ENCODE measurements around the gene CLDN19.

Gene CLDN19

GRCh38 chr1:42739753-42740700 lies at the start of gene CLDN19:
TSS of gene CLDN19 (minus strand) at chr1:42740236. CDS start at chr1:42740063, 173 bp downstream.
- no peak for DNase-seq

- DNase-seq = no peak
Observed at GRCh38 chr1:42788021-42788420, 48.0 kb upstream of the CLDN19 start.

- no peak for DNase-seq
Observed at GRCh38 chr1:42786097-42786496, 46.1 kb upstream of the CLDN19 start.

- peak; percentile 37 for DNase-seq
Observed at GRCh38 chr1:42784946-42785693, 45.1 kb upstream of the CLDN19 start, which contains the start of gene TMEM269. TSS of gene TMEM269 (plus strand) at chr1:42784991. CDS start at chr1:42789894, 4,903 bp downstream.

- no peak for DNase-seq
Observed at GRCh38 chr1:42784547-42784945, 44.5 kb upstream of the CLDN19 start.

GRCh38 chr1:42783092-42783491 lies 43.1 kb upstream of the CLDN19 start:
- no peak for DNase-seq

GRCh38 chr1:42780176-42780575 lies 40.1 kb upstream of the CLDN19 start:
- DNase-seq = no peak

- DNase-seq = no peak
Observed at GRCh38 chr1:42779725-42780124, 39.7 kb upstream of the CLDN19 start.

- DNase-seq = no peak
Observed at GRCh38 chr1:42777852-42778251, 37.8 kb upstream of the CLDN19 start.

- DNase-seq = no peak
Observed at GRCh38 chr1:42776502-42776901, 36.5 kb upstream of the CLDN19 start.

- no peak for DNase-seq
Observed at GRCh38 chr1:42774928-42775526, 35.0 kb upstream of the CLDN19 start.

- DNase-seq = no peak
Observed at GRCh38 chr1:42773420-42773819, 33.4 kb upstream of the CLDN19 start.

GRCh38 chr1:42769811-42770210 lies 29.8 kb upstream of the CLDN19 start:
- DNase-seq = no peak

GRCh38 chr1:42768172-42768571 lies 28.1 kb upstream of the CLDN19 start:
- no peak for DNase-seq

GRCh38 chr1:42767510-42768000 lies 27.5 kb upstream of the CLDN19 start:
- DNase-seq = no peak

GRCh38 chr1:42766741-42767509 lies 26.9 kb upstream of the CLDN19 start, which contains the start of the genes C1orf50 and P3H1:
TSS of gene C1orf50 (plus strand) at chr1:42767249. CDS start at chr1:42767312, 63 bp downstream.
TSS of gene P3H1 (minus strand) at chr1:42767028. CDS start at chr1:42766971, 57 bp downstream.
- DNase-seq = peak; percentile 99 to 100

GRCh38 chr1:42765832-42766740 lies 26.1 kb upstream of the CLDN19 start:
- DNase-seq = peak; percentile 21 to 40

GRCh38 chr1:42765269-42765668 lies 25.2 kb upstream of the CLDN19 start:
- no peak for DNase-seq

- no peak for DNase-seq
Observed at GRCh38 chr1:42762269-42762668, 22.2 kb upstream of the CLDN19 start.

- no peak for DNase-seq
Observed at GRCh38 chr1:42761567-42761966, 21.5 kb upstream of the CLDN19 start.

GRCh38 chr1:42759114-42759513 lies 19.1 kb upstream of the CLDN19 start:
- no peak for DNase-seq

All from activated CD4-positive, alpha-beta T cell treated with anti-CD3 and anti-CD28 coated beads, Interleukin-2, amount 50 U/mL, for 4 hours (primary cell).